Liver (tissue), 9 donors: ENCODE measurements around the gene SLC16A2. TPM values are rescaled to one million over a fixed set of nuclear protein-coding genes. Genes with fewer than 3 reads are reported as not detected.

Experiments
- DNase-seq: peaks from one replicate; pipeline ENCODE4 v3.0.0-alpha.2; 2017; ENCODE audit warnings: low spot score
- H3K27ac ChIP-seq, 2 donors: one replicate each; pipeline ENCODE4 v1.7.0; 2013; ENCODE audit warnings: inconsistent platforms in 2 of 2, low read length in 2 of 2, control low read depth in 1 of 2, low read depth in 1 of 2, mild to moderate bottlenecking in 1 of 2
- H3K27me3 ChIP-seq, 4 donors: one replicate each; pipeline versions ENCODE4 v1.6.1 to v1.7.0; 2013; ENCODE audit warnings: low read length in 3 of 4, inconsistent platforms in 1 of 4, mild to moderate bottlenecking in 1 of 4, moderate library complexity in 1 of 4; ENCODE audit not compliant: control insufficient read depth in 4 of 4, insufficient read depth in 4 of 4
- H3K36me3 ChIP-seq, 4 donors: one replicate each; pipeline versions ENCODE4 v1.6.1 to v1.7.0; 2013; ENCODE audit warnings: low read length in 3 of 4, mild to moderate bottlenecking in 3 of 4, low read depth in 1 of 4, moderate library complexity in 1 of 4; ENCODE audit not compliant: control insufficient read depth in 4 of 4, insufficient read depth in 3 of 4
- H3K4me1 ChIP-seq, 4 donors: one replicate each; pipeline versions ENCODE4 v1.6.1 to v1.7.0; 2013; ENCODE audit warnings: low read length in 3 of 4, mild to moderate bottlenecking in 3 of 4, moderate library complexity in 1 of 4; ENCODE audit not compliant: control insufficient read depth in 4 of 4, insufficient read depth in 4 of 4
- H3K4me3 ChIP-seq, 3 donors: one replicate each; pipeline versions ENCODE4 v1.6.1 to v1.7.0; 2013; ENCODE audit warnings: low read length in 3 of 3, control low read depth in 1 of 3, low read depth in 1 of 3, mild to moderate bottlenecking in 1 of 3
- H3K9ac ChIP-seq, 2 donors: one replicate each; pipeline ENCODE4 v1.7.0; 2013; ENCODE audit warnings: low read length in 2 of 2, mild to moderate bottlenecking in 2 of 2, moderate library complexity in 2 of 2, control low read depth in 1 of 2, low read depth in 1 of 2
- H3K9me3 ChIP-seq, 4 donors: one replicate each; pipeline versions ENCODE4 v1.6.1 to v1.7.0; 2013; ENCODE audit warnings: low read length in 3 of 4; ENCODE audit not compliant: control insufficient read depth in 4 of 4
- ATF3 ChIP-seq: IDR thresholded peaks from 2 replicates; pipeline ENCODE4 v1.6.1; 2016; ENCODE audit warnings: antibody characterized with exemption
- CTCF ChIP-seq: fragments of 150-350 bp; IDR thresholded peaks from 2 replicates; pipeline ENCODE4 v1.5.1; 2017; ENCODE audit warnings: improper control_type of control experiment, low read depth, low read length; ENCODE audit not compliant: missing input control
- EGR1 ChIP-seq, 2 donors: IDR thresholded peaks; 2 replicates each; pipeline ENCODE4 v1.6.1; 2016 to 2018; ENCODE audit warnings: antibody characterized with exemption in 2 of 2, low read depth in 2 of 2
- FOXA1 ChIP-seq: IDR thresholded peaks from 2 replicates; pipeline ENCODE4 v1.6.1; 2016; ENCODE audit warnings: antibody characterized with exemption
- FOXA2 ChIP-seq: IDR thresholded peaks from 2 replicates; pipeline ENCODE4 v1.6.1; 2016; ENCODE audit warnings: antibody characterized with exemption
- GABPA ChIP-seq, 2 donors: IDR thresholded peaks in 1 of 2; conservative IDR thresholded peaks in 1 of 2; 2 replicates each; pipeline ENCODE4 v1.6.1; 2016; ENCODE audit warnings: antibody characterized with exemption in 2 of 2, mild to moderate bottlenecking in 1 of 2, moderate library complexity in 1 of 2
- HNF4A ChIP-seq, 2 donors: conservative IDR thresholded peaks; 2 replicates each; pipeline ENCODE4 v1.6.1; 2016; ENCODE audit warnings: antibody characterized with exemption in 2 of 2, mild to moderate bottlenecking in 2 of 2
- HNF4G ChIP-seq: IDR thresholded peaks from 2 replicates; pipeline ENCODE4 v1.6.1; 2016; ENCODE audit warnings: antibody characterized with exemption
- JUND ChIP-seq, 2 donors: IDR thresholded peaks; 2 replicates each; pipeline ENCODE4 v1.6.1; 2016; ENCODE audit warnings: antibody characterized with exemption in 2 of 2
- MAX ChIP-seq: IDR thresholded peaks from 2 replicates; pipeline ENCODE4 v1.6.1; 2016; ENCODE audit warnings: antibody characterized with exemption
- NR2F2 ChIP-seq: IDR thresholded peaks from 2 replicates; pipeline ENCODE4 v1.6.1; 2016; ENCODE audit warnings: antibody characterized with exemption
- RAD21 ChIP-seq, 2 donors: IDR thresholded peaks; 2 replicates each; pipeline ENCODE4 v1.6.1; 2016; ENCODE audit warnings: antibody characterized with exemption in 2 of 2, mild to moderate bottlenecking in 2 of 2
- RXRA ChIP-seq, 2 donors: IDR thresholded peaks; 2 replicates each; pipeline ENCODE4 v1.6.1; 2017 to 2018; ENCODE audit warnings: antibody characterized with exemption in 2 of 2, mild to moderate bottlenecking in 1 of 2
- SP1 ChIP-seq: IDR thresholded peaks from 2 replicates; pipeline ENCODE4 v1.6.1; 2018; ENCODE audit warnings: antibody characterized with exemption, mild to moderate bottlenecking
- TAF1 ChIP-seq: conservative IDR thresholded peaks from 2 replicates; pipeline ENCODE4 v1.6.1; 2016; ENCODE audit warnings: antibody characterized with exemption, mild to moderate bottlenecking
- YY1 ChIP-seq: IDR thresholded peaks from 2 replicates; pipeline ENCODE4 v1.6.1; 2016; ENCODE audit warnings: antibody characterized with exemption, mild to moderate bottlenecking
- ZBTB33 ChIP-seq: IDR thresholded peaks from 2 replicates; pipeline ENCODE4 v1.6.1; 2016; ENCODE audit warnings: antibody characterized with exemption
- WGBS: extraction: QIAGEN DNeasy Blood & Tissue Kit; methylation state at CpG from one replicate; pipeline ENCODE4 v1.1.7; 2013; 5-methylcytosine and 5-hydroxymethylcytosine counted together
- polyA plus RNA-seq, 2 donors: library from polyadenylated mRNA; stranded (reverse) in 1 of 2; unstranded in 1 of 2; fragments of 200-250 nt in 1 of 2; fragments of >200 nt in 1 of 2; fragmentation: Nextera tagmentation in 1 of 2; extraction: Ambion mirVana in 1 of 2; gene quantifications; one replicate each; pipeline versions ENCODE4 v1.2.1 to v1.2.3, GENCODE V29; 2013 to 2015
- total RNA-seq, 2 donors: library from RNA; depleted of rRNA; stranded (reverse); fragments of >200 nt; gene quantifications; one replicate each; pipeline ENCODE4 v1.2.3, GENCODE V29; 2014
- donor health status: healthy.
- donor health status: healthy.
- donor health status: healthy.
- donor health status: healthy.
- donor health status: healthy.

The SLC16A2 gene
- total and polyA plus RNA-seq, 4 donors = 10.0 to 32.7 (median 21.9) TPM

GRCh38 chrX:74527350-74527749 is 106.1 kb downstream of the SLC16A2 start:
- no peak overlapping the region for H3K9ac ChIP-seq
- WGBS = 57% methylated on average over 4 of the region's 4 CpGs
- no peak overlapping the region for H3K4me3 ChIP-seq
- DNase-seq = no peak
- no peak for TF ChIP-seq NR2F2
- no peak for TF ChIP-seq FOXA2
- TF ChIP-seq HNF4G = no peak
- TF ChIP-seq MAX = no peak
- no peak for TF ChIP-seq EGR1 (IDR thresholded peaks at IDR 0.05; ENCODE audit: low read depth in 2 of 2)
- TF ChIP-seq RAD21 (IDR thresholded peaks at IDR 0.05) = no peak
- TF ChIP-seq RXRA (IDR thresholded peaks at IDR 0.05) = no peak
- TF ChIP-seq CTCF = no peak
- TF ChIP-seq ZBTB33 = no peak
- no peak for TF ChIP-seq HNF4A (conservative IDR thresholded peaks at IDR 0.05)
- TF ChIP-seq SP1 = no peak
- no peak for TF ChIP-seq JUND (IDR thresholded peaks at IDR 0.05)
- TF ChIP-seq ATF3 = no peak
- TF ChIP-seq GABPA (IDR thresholded peaks at IDR 0.05 in 1 of 2, conservative IDR thresholded peaks at IDR 0.05 in 1 of 2) = no peak
- no peak for TF ChIP-seq TAF1
- no peak for TF ChIP-seq YY1
- TF ChIP-seq FOXA1 = no peak
- no peaks in the 10 kb centered on the region for H3K9me3 ChIP-seq
- no peaks in the 10 kb centered on the region for H3K27me3 ChIP-seq
- peaks cover 3 to 25% (median 15%) of the 10 kb centered on the region in 4 donors for H3K4me1 ChIP-seq
- no peak overlapping the region for H3K27ac ChIP-seq
- H3K36me3 ChIP-seq = peaks cover 0 to 5% (median 4%) of the 10 kb centered on the region in 4 donors

- H3K9ac ChIP-seq = no peak overlapping the region
Observed at GRCh38 chrX:74529311-74529710, 108.0 kb downstream of the SLC16A2 start.

More at GRCh38 chrX:74529311-74529710, 108.0 kb downstream of the SLC16A2 start:
- H3K9me3 ChIP-seq = no peaks in the 10 kb centered on the region
- 94% methylated on average over 6 of the region's 6 CpGs for WGBS
- no peak for TF ChIP-seq YY1
- TF ChIP-seq JUND (IDR thresholded peaks at IDR 0.05) = no peak
- no peak for TF ChIP-seq TAF1
- no peak for TF ChIP-seq RXRA (IDR thresholded peaks at IDR 0.05)
- no peak for TF ChIP-seq RAD21 (IDR thresholded peaks at IDR 0.05)
- no peak for TF ChIP-seq EGR1 (IDR thresholded peaks at IDR 0.05; ENCODE audit: low read depth in 2 of 2)
- no peak for TF ChIP-seq HNF4A (conservative IDR thresholded peaks at IDR 0.05)
- TF ChIP-seq FOXA1 = no peak
- no peak for TF ChIP-seq CTCF
- TF ChIP-seq ZBTB33 = no peak
- no peak for TF ChIP-seq FOXA2
- no peak for TF ChIP-seq HNF4G
- H3K27ac ChIP-seq = no peak overlapping the region
- no peak for DNase-seq
- peaks cover 3 to 11% (median 6%) of the 10 kb centered on the region in 4 donors for H3K4me1 ChIP-seq
- no peaks in the 10 kb centered on the region for H3K27me3 ChIP-seq
- no peak overlapping the region for H3K4me3 ChIP-seq
- H3K36me3 ChIP-seq = peaks cover 0 to 5% (median 4%) of the 10 kb centered on the region in 4 donors
